ENCODE measurements around the gene TBC1D5. TPM values are rescaled to one million over a fixed set of nuclear protein-coding genes. Genes with fewer than 3 reads are reported as not detected.

Gene TBC1D5
- total RNA-seq, 2 donors from 2014 or later, result 68.8 to 77.7 TPM

DNA sequence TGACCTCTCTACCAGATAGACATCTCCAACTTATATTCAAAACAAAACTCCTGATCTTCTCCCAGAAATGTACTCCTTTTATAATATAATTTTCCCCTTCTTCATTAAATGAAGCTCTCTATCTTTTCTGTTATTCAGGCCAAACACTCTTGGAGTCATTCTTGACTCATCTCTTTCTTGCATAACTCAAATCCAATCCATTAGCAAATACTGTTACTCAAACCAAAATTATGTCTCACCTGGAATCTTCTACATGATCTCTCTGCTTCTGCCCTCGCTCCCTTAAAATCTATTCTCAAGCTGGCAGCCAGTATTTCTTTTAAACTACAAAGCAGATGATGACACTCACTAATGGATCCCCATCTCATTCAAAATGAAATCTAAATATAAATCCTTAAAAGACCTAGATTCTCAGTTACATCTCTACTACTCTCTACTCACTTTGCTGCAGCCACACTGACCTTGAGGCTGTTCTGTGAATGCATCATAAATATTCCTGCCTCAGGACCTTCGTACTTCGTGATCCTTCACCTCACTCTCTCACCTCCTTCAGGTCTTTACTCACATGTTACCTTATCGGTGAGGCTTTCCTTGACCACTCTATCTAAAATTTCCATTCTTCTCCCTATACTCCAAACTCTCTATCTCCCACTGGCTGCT is 160.9 kb downstream of the TBC1D5 start:
- Mint-ChIP-seq H3K27ac (no peak overlapping the region), H3K27me3 (ENCODE audit: insufficient read depth) (no peaks in the 10 kb centered on the region), H3K9me3 (no peaks in the 10 kb centered on the region), H3K36me3 (ENCODE audit: low read depth) (no peaks in the 10 kb centered on the region), H3K4me1 (peaks cover 12% of the 10 kb centered on the region), H3K4me3 (no peak overlapping the region)
- WGBS, 2 experiments (ENCODE audit: insufficient coverage in 1 of 2, insufficient read length in 1 of 2), result 92 to 96% methylated on average over 4 of the region's 4 CpGs
- Histone ChIP-seq H3K9me3 (ENCODE audit: control insufficient read depth, low read length) (no peaks in the 10 kb centered on the region), H3K27me3 (ENCODE audit: control insufficient read depth, insufficient read depth, low read length, poor library complexity, severe bottlenecking) (no peaks in the 10 kb centered on the region), H3K4me1 (ENCODE audit: control insufficient read depth, insufficient read depth, low read length) (no peaks in the 10 kb centered on the region), H3K4me3 (ENCODE audit: low read length) (no peak overlapping the region), H3K27ac (ENCODE audit: low read depth, low read length) (no peak overlapping the region), H3K9ac (ENCODE audit: extremely low read depth, low read length, poor library complexity, severe bottlenecking) (no peak overlapping the region), H3K36me3 (ENCODE audit: control insufficient read depth, insufficient read depth, low read length) (no peaks in the 10 kb centered on the region)
- TF ChIP-seq, protein P1, sequence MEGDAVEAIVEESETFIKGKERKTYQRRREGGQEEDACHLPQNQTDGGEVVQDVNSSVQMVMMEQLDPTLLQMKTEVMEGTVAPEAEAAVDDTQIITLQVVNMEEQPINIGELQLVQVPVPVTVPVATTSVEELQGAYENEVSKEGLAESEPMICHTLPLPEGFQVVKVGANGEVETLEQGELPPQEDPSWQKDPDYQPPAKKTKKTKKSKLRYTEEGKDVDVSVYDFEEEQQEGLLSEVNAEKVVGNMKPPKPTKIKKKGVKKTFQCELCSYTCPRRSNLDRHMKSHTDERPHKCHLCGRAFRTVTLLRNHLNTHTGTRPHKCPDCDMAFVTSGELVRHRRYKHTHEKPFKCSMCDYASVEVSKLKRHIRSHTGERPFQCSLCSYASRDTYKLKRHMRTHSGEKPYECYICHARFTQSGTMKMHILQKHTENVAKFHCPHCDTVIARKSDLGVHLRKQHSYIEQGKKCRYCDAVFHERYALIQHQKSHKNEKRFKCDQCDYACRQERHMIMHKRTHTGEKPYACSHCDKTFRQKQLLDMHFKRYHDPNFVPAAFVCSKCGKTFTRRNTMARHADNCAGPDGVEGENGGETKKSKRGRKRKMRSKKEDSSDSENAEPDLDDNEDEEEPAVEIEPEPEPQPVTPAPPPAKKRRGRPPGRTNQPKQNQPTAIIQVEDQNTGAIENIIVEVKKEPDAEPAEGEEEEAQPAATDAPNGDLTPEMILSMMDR (conservative IDR thresholded peaks at IDR 0.05), result no peak
- DNase-seq, result no peak

DNA sequence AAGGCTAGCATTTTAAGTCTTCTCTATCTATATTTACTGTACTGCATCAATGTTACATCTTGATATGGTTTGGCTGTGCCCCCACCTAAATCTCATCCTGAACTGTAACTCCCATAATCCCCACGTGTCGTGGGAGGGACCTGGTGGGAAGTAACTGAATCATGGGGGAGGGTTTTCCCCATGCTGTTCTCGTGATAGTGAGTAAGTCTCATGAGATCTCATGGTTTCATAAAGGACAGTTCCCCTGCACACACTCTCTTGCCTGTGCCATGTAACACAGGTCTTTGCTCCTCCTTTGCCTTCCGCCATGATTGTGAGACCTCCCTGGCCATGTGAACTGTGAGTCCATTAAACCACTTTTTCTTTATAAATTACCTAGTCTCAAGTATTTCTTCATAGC is 161.5 kb downstream of the TBC1D5 start:
- no peaks in the 10 kb centered on the region for H3K9me3 Mint-ChIP-seq
- TF ChIP-seq, protein P1 (conservative IDR thresholded peaks at IDR 0.05), result no peak
- H3K4me1 Mint-ChIP-seq, result peaks cover 10% of the 10 kb centered on the region
- Histone ChIP-seq H3K4me3 (ENCODE audit: low read length) (no peak overlapping the region), H3K27me3 (ENCODE audit: control insufficient read depth, insufficient read depth, low read length, poor library complexity, severe bottlenecking) (no peaks in the 10 kb centered on the region), H3K9ac (ENCODE audit: extremely low read depth, low read length, poor library complexity, severe bottlenecking) (no peak overlapping the region), H3K9me3 (ENCODE audit: control insufficient read depth, low read length) (no peaks in the 10 kb centered on the region), H3K4me1 (ENCODE audit: control insufficient read depth, insufficient read depth, low read length) (no peaks in the 10 kb centered on the region), H3K36me3 (ENCODE audit: control insufficient read depth, insufficient read depth, low read length) (no peaks in the 10 kb centered on the region), H3K27ac (ENCODE audit: low read depth, low read length) (no peak overlapping the region)
- no peak overlapping the region for H3K27ac Mint-ChIP-seq
- no peak overlapping the region for H3K4me3 Mint-ChIP-seq
- no peaks in the 10 kb centered on the region for H3K27me3 Mint-ChIP-seq (ENCODE audit: insufficient read depth)
- no peak for DNase-seq
- H3K36me3 Mint-ChIP-seq (ENCODE audit: low read depth), result no peaks in the 10 kb centered on the region
- WGBS, 2 experiments (ENCODE audit: insufficient coverage in 1 of 2, insufficient read length in 1 of 2), result 92 to 96% methylated on average over 2 to 4 of the region's 4 CpGs

DNA sequence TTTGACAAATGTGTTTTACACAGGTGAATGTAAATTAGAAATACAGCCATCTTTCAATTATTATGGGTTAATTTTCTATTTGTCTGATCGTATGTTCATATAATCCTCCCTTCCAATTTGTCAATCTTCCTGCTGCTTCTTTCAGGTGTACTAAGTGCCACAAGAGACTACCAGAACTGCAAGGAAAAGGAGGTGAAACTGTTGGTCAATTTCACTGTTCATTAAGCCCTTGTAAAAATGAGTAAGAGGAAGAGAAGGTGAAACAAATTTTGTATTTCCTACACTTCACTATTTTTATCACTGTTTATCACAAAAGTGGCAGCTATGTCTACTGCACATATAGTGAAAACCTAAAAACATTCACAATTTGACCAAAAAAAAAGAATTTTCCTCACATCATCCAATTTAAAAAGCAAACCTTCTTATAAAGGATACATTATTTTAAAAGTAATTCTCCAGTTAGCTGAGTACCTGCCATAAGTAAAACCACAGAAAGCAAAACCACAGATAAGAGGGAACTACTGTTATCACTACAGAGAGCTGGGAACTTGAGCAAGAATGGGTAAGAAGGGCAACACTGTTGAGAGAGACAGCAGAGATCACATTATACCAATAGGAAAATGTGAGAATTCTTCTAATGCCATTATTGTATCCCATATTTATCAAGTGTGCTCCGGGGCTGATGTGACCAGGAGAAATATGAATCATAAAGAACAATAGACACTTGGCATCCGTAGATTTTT is 163.0 kb downstream of the TBC1D5 start:
- Histone ChIP-seq H3K36me3 (ENCODE audit: control insufficient read depth, insufficient read depth, low read length) (no peaks in the 10 kb centered on the region), H3K27me3 (ENCODE audit: control insufficient read depth, insufficient read depth, low read length, poor library complexity, severe bottlenecking) (no peaks in the 10 kb centered on the region), H3K4me3 (ENCODE audit: low read length) (no peak overlapping the region), H3K4me1 (ENCODE audit: control insufficient read depth, insufficient read depth, low read length) (no peaks in the 10 kb centered on the region), H3K9ac (ENCODE audit: extremely low read depth, low read length, poor library complexity, severe bottlenecking) (no peak overlapping the region), H3K9me3 (ENCODE audit: control insufficient read depth, low read length) (no peaks in the 10 kb centered on the region), H3K27ac (ENCODE audit: low read depth, low read length) (no peak overlapping the region)
- 91% methylated on average over 3 of the region's 3 CpGs; no CpG with 5 or more reads in 1 of the 2 experiments for WGBS, 2 experiments (ENCODE audit: insufficient coverage in 1 of 2, insufficient read length in 1 of 2)
- no peaks in the 10 kb centered on the region for H3K36me3 Mint-ChIP-seq (ENCODE audit: low read depth)
- TF ChIP-seq, protein P1 (conservative IDR thresholded peaks at IDR 0.05), result no peak
- H3K27ac Mint-ChIP-seq, result no peak overlapping the region
- no peak overlapping the region for H3K4me3 Mint-ChIP-seq
- no peaks in the 10 kb centered on the region for H3K9me3 Mint-ChIP-seq
- DNase-seq, result no peak
- H3K4me1 Mint-ChIP-seq, result peaks cover 7% of the 10 kb centered on the region
- H3K27me3 Mint-ChIP-seq (ENCODE audit: insufficient read depth), result no peaks in the 10 kb centered on the region
